Ovary (tissue), 3 donors: Measurements from ENCODE around the gene NFYC.

Source experiments
- EP300 ChIP-seq: sonication (generic); formaldehyde crosslinking; IDR thresholded peaks from one replicate; pipeline ENCODE4 v1.6.1; 2017; ENCODE audit warnings: antibody characterized with exemption
- POLR2A ChIP-seq: fragments of 450-650 bp; IDR thresholded peaks from one replicate; pipeline ENCODE4 v1.6.1; 2017; ENCODE audit warnings: antibody characterized with exemption, mild to moderate bottlenecking, moderate library complexity
- TF ChIP-seq, protein P1 (sequence below), 3 donors: fragments of 450-650 bp in 2 of 3; fragments of 200-600 bp in 1 of 3; IDR thresholded peaks; one replicate each; pipeline versions ENCODE4 v1.5.1 to v1.8.0; 2016 to 2022; ENCODE audit warnings: antibody characterized with exemption in 3 of 3, mild to moderate bottlenecking in 1 of 3
- donor health status: DM: no; HTN: no; CAD: no.

GRCh38 chr1:40717065-40717464, 25.6 kb downstream of the NFYC start:
- TF ChIP-seq, protein P1, sequence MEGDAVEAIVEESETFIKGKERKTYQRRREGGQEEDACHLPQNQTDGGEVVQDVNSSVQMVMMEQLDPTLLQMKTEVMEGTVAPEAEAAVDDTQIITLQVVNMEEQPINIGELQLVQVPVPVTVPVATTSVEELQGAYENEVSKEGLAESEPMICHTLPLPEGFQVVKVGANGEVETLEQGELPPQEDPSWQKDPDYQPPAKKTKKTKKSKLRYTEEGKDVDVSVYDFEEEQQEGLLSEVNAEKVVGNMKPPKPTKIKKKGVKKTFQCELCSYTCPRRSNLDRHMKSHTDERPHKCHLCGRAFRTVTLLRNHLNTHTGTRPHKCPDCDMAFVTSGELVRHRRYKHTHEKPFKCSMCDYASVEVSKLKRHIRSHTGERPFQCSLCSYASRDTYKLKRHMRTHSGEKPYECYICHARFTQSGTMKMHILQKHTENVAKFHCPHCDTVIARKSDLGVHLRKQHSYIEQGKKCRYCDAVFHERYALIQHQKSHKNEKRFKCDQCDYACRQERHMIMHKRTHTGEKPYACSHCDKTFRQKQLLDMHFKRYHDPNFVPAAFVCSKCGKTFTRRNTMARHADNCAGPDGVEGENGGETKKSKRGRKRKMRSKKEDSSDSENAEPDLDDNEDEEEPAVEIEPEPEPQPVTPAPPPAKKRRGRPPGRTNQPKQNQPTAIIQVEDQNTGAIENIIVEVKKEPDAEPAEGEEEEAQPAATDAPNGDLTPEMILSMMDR (IDR thresholded peaks at IDR 0.05): no peak
- TF ChIP-seq EP300 (no peak), POLR2A (no peak)
